ENCODE results near the gene SUN3.

Gene SUN3, protein sequence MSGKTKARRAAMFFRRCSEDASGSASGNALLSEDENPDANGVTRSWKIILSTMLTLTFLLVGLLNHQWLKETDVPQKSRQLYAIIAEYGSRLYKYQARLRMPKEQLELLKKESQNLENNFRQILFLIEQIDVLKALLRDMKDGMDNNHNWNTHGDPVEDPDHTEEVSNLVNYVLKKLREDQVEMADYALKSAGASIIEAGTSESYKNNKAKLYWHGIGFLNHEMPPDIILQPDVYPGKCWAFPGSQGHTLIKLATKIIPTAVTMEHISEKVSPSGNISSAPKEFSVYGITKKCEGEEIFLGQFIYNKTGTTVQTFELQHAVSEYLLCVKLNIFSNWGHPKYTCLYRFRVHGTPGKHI

DNA sequence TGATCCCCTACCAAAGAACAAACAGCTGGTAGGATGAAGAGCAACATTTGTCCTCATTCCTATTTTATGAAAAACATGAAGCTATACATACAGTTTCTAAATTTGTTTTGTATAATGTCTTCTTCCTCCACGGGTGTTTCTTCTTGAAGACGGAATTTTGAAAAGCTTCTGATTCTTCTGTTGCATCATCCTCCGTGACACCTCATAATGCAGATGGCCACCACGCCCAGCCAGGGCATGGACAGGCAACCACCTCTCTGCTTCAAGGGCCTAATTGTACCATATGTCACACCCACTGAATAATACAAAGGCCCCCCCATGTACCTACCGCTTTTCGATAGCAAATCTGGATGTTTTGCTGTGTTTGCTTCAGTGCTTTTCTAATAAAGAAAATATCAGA, at the start of gene SUN3:
Gene SUN3 (minus strand): TSS at position 170 of the 400 bp plus-strand sequence. CDS start 169 bp downstream, at position 1.
- DNase-seq (ENCODE audit: low spot score) = no peak
- no peak within 1 kb of the TSS for H3K4me3 ChIP-seq
- TF ChIP-seq, protein P1, sequence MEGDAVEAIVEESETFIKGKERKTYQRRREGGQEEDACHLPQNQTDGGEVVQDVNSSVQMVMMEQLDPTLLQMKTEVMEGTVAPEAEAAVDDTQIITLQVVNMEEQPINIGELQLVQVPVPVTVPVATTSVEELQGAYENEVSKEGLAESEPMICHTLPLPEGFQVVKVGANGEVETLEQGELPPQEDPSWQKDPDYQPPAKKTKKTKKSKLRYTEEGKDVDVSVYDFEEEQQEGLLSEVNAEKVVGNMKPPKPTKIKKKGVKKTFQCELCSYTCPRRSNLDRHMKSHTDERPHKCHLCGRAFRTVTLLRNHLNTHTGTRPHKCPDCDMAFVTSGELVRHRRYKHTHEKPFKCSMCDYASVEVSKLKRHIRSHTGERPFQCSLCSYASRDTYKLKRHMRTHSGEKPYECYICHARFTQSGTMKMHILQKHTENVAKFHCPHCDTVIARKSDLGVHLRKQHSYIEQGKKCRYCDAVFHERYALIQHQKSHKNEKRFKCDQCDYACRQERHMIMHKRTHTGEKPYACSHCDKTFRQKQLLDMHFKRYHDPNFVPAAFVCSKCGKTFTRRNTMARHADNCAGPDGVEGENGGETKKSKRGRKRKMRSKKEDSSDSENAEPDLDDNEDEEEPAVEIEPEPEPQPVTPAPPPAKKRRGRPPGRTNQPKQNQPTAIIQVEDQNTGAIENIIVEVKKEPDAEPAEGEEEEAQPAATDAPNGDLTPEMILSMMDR (IDR thresholded peaks at IDR 0.05) = no peak
- no peak within 1 kb of the TSS for H3K27ac ChIP-seq

DNA sequence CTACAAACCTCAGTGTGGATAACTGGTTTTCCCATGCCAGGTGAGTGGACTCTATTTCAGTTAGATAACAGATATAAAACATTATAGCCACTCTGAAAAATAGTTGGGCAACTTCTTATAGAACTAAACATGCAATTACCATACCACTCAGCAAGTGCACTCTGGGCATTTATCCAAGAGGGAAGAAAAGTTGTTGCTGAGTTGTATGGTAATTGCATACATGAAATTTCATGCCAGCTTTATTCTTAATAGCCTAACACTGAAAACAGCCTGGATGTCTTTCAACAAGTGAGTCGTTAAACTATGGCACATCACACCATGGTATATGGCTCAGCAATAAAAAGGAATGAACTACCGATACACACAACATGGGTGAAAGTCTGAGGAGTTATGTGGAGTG, 49.6 kb upstream of the SUN3 start:
- Histone ChIP-seq H3K4me3 (no peak overlapping the region), H3K27ac (no peak overlapping the region)
- TF ChIP-seq, protein P1 (IDR thresholded peaks at IDR 0.05) = no peak
- no peak for DNase-seq (ENCODE audit: low spot score)

DNA sequence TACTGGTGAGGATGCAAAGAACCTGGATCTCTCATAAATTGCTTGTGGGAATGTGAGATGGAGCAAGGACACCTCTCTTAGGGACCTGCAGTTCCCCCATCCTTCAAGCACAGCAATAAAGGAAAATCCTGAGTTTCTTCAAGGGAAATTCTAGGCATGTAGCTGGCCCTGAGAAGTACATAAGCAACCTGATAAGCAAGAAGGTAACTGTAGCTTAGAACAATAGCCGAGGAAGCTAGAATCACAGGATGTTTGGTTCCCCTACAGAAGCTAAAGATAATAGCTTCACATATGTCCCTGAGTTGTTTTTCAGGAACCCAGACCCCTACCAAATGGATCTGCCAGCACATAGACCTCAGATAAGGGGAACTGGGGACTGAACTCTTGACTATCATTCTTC, 48.5 kb upstream of the SUN3 start:
- TF ChIP-seq, protein P1 (IDR thresholded peaks at IDR 0.05) = no peak
- no peak overlapping the region for H3K4me3 ChIP-seq
- no peak for DNase-seq (ENCODE audit: low spot score)
- H3K27ac ChIP-seq = no peak overlapping the region

DNA sequence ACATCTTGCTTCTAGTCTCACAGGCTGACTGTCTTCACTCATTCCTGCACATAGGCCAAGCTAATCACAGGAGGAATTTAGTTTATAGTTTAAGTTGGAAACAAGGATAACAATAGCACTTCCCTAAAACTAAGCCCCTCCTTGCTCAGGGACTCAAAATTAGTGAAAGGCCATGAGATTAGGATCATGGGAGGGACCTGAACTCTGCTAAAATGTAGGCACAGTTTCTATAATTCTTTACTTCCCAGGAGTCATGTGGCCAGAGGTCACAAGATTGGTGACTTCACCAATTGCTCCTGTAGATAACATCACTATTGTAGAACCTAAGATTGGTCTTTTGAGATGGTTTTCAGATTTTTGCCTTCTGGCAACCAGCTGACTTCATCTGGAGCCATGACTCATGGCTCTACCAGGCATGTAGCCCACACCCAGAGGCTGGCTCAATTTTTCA, 45.3 kb upstream of the SUN3 start:
- no peak overlapping the region for H3K27ac ChIP-seq
- DNase-seq (ENCODE audit: low spot score) = no peak
- H3K4me3 ChIP-seq = no peak overlapping the region
- TF ChIP-seq, protein P1 (IDR thresholded peaks at IDR 0.05) = no peak

DNA sequence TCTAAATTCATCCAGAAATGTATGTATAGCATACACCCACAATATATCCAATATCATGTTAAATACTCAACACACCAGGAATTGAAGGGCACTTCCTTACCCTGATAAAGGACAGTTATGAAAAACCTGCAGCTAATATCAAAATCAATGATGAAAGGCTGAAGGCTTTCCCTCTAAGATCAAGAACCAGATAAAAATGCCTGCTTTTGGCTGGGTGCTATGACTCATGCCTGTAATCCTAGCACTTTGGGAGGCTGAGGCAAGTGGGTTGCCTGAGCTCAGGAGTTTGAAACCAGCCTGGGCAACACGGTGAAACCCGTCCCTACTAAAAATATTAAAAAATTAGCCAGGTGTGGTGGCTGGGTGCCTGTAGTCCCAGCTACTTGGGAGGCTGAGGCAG, 38.6 kb upstream of the SUN3 start:
- DNase-seq (ENCODE audit: low spot score) = no peak
- Histone ChIP-seq H3K27ac (no peak overlapping the region), H3K4me3 (no peak overlapping the region)
- TF ChIP-seq, protein P1 (IDR thresholded peaks at IDR 0.05) = no peak

DNA sequence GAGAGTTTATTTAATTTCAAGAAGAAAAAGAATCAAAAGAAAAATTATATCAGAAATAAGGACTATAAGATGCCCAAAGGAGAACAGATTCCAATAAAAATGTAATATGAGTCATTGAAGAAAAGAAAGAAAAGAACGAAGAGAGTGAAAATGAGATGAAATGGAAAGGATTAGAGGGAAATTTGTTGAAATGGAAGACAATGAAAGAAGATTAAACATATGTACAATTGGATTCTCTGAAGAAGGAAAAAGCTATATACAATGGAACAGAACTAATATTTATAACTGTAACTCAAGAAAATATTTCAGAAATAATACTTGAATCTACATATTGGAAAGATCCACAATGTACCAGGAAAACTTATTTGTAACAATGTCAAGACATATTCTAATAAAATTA, 35.1 kb upstream of the SUN3 start:
- DNase-seq (ENCODE audit: low spot score) = no peak
- H3K4me3 ChIP-seq = no peak overlapping the region
- TF ChIP-seq, protein P1 (IDR thresholded peaks at IDR 0.05) = no peak
- H3K27ac ChIP-seq = no peak overlapping the region

DNA sequence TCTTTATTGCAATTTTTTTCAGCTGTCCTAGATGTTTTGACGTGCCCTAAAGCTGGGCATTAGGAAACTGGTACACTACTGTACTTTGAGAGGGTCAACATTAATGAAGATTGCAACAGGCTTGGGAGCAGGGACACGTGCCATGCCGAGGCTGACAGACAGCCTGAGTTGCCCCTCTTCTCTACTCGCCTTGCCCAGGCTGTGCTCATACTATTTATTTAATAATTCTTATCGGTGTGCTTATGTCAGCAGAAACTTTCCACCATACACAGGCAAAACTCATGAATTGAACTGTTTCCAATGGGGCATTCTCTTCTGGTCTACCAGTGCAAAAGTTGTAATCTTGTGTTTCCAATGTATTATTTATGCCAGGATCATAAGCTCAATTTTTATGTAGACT, 30.8 kb upstream of the SUN3 start:
- TF ChIP-seq, protein P1 (IDR thresholded peaks at IDR 0.05) = no peak
- H3K4me3 ChIP-seq = no peak overlapping the region
- DNase-seq (ENCODE audit: low spot score) = no peak
- no peak overlapping the region for H3K27ac ChIP-seq

Data from coronary artery (tissue), 2 donors.